ENCODE results near the gene STAG1.
"Not testable (repeated sequence)": the region's sequence is repeated elsewhere in the genome, so short reads cannot be mapped to it uniquely, and the experiment has no call there.

STAG1 gene

DNA sequence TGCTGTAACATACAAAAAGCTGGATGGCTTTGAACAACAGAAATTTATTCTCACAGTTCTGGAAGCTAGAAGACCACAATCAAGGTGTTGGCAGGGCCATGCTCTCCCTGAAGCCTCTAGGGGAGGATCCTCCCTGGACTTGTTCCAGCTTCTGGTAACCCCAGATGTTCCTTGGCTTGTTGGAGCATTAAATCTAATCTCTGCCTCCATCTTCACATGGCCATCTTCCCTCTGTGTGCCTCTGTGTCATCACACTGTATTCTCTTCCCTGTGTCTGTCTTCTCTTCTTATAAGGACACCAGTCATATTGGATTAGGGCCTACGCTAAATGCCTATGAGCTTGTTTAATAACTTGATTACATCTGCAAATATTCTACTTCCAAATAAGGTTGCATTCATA, 109.5 kb downstream of the STAG1 start:
- DNase-seq, result no peak

DNA sequence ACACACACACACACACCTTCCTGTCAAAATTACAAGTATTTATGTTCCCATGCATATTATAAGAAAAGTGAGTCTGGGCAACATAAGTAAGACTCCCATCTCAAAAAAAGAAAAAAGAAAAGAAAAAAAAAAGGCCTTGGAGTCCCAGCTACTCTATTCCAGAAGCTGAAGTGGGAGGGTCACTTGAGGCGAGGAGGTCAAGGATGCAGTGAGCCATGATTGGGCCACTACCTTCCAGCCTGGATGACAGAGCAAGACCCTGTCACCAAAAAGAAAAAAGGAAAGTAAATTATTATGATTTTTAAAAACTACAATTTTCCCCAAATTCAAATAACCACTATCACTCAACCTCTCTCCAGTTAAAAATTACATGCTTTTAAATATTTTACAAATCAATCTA, 113.1 kb downstream of the STAG1 start:
- DNase-seq, result no peak

DNA sequence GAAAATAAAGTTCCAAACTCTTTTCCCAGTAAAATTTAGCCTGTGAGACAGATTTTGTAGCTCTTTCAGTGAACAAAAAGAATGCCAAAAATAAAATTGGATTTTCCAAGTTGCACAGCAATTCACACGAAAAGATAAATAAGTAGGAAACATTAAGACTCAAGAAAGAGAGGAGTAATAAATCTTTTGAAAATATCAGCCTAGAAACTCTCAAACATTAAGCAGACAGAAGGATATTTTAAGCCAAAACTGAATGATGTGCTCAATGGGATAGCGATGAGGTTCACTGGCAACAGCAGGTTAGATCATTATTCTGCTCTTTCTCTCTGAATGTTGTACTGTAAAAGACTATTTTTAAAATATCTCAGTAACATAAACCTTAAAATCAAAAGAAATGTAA, 115.0 kb downstream of the STAG1 start:
- DNase-seq, result no peak

DNA sequence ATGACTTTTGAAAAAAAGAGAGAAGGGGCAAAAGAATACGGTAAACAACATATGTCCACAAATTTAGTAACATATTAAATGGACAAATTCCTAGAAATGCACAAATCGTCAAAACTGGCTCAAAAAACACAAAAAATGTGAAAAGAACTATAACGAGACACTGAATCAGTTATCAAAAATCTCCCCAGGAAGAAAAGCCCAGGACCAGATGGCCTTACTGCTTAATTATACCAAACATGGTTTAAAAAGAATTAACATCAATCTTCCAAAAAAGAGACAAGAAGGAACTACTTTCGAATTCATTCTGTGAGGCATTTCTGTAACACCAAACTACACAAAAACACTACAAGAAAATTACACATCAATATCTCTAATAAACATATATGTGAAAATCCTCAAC, 117.4 kb downstream of the STAG1 start:
- DNase-seq, result no peak

DNA sequence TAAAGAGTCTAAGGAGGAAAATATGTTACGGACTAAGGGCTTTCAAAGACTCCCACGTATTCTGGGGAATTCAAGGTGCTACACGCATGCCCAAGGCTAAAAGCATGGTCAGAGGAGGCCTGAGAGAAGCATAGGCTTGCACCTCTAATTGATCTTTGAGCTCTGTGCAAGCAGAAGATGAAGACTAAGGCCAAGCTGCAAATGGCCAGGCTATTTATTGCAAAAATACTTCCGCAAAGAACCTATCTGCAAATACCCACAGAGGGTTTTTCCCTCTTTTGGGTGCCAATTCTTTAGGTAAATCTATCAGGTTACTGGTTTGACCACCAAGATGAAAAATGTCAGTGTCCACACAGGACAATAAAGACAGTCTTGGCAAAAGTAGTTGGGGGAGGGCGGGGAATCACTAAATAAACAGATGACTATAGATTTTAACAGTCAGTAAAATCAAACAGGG, 119.5 kb downstream of the STAG1 start:
- no peak for DNase-seq

DNA sequence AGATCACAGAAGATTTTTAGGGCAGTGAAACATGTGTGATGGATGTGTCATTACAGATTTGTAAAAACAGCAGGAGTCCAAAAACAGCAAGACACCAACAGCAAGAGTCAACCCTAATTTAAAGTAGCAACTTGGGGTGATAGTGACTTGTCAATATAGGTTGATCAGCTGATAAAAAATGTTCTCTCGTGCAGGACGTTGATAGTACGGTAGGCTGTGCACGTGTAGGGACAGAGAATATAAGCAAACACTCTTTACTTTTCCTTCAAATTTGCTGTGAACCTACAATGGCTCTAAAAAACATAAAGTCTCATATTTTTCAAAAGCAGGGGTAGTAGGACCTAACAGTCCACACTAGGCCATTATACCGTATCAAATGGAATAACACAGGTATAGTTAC, 120.8 kb downstream of the STAG1 start:
- DNase-seq, result no peak

DNA sequence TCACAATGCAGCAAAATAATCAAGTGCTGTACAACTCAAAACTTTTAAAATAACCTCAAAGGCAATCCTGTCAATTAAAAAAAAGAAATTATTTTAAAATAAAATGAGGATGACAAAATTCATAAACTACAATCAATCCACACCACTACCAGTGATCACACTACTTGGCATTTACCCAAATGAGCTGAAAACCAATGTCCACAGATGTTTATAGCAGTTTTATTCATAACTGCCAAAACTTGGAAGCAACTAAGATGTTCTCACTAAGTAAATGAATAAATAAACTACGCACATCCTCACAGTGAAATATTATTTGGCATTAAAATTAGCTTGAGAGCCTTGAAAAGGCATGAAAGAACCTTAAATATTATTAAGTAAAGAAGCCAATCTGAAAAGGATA, 121.3 kb downstream of the STAG1 start:
- DNase-seq, result no peak

DNA sequence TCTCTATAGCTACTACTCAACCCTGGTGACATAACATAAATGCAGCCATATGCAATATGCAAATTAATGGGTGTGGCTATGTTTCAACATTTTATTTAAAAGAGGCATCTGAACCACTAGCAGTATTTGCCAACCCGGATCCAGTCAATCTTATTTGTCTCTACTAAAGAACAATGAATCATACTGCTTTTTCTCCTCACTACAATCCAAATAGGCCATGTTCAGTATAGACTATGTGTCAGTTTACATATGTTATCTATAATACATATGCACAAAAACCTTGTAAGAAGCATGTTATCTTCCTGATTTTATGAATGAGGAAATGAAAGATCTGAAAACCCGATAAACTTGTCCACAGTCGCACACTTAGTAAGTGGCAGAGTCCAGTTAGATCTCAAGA, 125.7 kb downstream of the STAG1 start:
- no peak for DNase-seq

DNA sequence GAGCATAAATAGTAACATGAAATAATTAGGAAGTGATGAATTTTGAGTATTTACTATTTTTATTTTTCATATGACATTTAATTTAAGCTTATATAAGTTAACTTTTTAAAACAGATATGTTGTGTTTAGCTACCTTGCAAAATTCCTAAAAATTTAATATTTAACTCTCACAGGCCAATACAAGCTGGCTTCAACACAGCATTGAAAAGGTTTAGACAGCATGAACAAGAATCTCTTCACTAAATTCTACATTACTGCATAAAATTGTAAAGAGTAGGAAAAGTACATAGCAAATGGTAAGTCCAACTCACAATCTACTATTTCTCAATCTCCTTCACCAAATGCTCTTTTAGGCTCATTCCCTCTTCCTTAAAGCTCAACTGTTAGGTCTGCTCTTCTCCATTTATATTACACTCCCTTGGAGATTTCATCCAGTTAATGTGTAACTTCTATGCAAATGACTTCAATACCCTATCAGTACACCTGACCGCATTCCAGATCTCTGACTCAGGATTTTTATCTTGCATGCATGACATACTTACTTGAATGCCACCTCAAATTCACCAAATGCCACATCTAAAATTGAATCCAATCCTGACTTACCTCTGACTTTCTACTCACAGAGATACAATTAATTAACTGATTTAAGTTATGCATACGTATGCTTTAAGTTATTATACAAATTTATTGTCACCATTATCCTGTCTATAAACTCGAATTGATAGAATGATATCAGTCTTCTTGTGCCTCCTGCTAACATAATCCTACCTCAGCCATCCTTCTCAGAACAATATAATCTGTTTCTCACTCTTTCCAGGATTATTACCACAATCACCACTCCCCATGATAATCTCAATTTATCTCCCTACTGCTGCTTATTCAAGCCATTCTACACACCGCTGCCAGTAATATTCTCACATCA, 127.0 kb downstream of the STAG1 start:
- no peak for DNase-seq

DNA sequence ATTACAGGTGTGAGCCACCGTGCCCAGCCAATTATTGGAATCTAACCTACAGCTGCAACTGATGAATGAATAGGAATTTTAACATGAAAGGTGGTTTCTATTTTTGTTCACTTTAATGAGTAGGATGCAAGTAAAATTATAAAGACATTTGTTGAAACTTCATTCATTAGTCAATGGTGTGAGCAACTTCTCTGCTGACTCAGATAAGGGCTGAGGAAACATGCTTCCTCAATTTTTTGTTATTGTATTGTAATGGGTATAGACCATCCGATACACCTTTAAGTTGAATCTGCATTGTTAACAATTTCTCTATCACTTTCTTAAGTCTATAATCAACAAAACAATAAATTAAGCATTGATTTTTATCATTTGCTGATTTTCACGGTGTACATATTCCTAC, 127.8 kb downstream of the STAG1 start:
- DNase-seq, result no peak

DNA sequence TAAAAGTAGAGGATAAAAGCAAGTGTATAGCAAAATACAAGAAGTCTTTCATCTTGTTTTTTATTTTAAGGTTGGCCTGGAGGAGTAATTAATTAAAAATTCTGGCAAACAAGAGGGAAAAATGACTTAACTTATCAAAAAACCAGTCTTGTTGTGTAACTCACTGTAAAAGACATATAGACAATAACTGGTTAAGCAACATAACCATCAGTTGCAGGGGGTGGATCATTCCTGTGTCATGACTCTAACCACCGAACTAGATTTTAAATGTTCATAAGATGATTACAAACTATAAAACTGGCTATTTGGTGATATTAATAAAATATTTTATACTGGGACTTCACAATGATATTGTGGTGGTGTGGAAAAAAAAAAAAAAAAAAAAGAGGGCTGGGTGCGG, 130.6 kb downstream of the STAG1 start:
- DNase-seq, result no peak

DNA sequence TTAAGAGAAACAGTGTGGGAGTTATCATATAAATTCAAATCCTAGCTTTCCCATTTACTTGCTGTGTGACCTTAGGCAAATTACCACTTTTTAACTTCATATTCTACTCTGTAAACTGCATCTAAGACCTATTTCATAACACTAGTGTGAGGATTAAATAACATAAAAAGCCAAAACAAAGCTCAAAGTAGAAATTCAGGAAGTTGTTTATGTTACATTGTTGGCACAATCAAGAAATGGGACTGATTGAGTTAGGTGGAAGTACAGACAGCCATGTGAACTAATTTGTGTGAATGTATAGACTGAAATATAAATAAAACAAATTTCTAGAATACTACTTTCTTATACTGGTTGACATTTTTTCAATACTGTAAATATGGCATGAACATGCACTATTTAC, 131.7 kb downstream of the STAG1 start:
- DNase-seq, result no peak

DNA sequence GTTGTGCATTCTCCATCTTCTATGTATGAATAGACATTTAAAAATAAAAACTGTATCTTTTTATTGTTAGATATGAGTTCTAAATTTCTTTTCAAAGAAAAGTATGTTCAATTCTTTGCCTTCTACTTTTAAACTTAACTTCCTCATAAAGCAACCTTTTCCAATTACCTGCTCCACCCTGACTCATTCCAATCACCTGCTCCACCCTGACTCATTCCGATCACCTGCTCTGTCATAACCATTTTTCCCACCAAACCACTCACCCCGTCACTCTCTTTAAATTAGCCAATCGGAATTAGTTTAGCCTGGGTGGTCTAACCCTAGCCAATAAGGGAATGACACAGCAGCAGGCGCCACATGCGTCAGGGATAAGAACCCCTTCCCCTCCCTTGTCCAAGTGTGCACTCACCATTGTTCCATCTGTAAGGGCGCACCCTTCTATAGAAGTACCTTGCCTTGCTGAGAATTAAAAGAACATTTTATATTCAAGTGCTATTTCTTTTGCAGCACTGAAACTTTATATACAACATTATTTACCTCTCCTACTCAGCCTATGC, 134.1 kb downstream of the STAG1 start:
- not testable (repeated sequence) for DNase-seq

DNA sequence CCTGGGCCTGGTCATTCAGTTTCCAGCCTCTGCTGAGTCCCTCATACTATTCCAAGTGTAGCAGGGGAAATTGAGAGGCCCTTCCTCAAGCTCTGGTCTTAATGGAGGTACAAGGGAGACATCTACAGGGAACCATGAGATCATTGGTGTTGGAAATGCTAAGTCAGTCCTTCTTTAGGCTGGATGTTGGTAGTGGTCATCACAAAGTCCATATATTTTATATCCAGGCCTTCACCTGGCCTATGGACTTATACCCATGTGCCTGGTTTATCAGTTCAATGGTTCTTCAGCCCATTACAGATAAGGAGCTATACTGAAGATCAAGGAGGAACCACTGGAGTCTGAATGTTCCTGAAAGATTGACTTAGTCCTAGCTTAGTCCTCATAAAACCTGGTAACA, 135.0 kb downstream of the STAG1 start:
- DNase-seq, result no peak

DNA sequence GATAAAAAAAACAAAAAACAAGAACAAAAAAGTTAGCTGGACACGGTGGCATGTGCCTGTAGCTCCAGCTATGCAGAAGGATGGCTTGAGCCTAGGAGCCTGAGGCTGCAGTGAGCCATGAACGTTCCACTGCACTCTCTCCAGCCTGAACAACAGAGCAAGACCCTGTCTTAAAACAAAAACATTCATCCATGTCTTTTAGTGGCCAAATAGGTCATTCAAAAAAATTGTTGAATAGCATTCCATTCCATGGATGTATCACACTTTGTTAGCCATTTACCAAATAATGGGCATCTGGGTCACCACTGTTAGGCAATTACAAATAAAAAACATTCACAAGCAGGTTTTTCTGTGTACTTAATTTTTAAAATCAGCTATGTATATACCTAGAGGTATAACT, 139.7 kb downstream of the STAG1 start:
- DNase-seq, result no peak

DNA sequence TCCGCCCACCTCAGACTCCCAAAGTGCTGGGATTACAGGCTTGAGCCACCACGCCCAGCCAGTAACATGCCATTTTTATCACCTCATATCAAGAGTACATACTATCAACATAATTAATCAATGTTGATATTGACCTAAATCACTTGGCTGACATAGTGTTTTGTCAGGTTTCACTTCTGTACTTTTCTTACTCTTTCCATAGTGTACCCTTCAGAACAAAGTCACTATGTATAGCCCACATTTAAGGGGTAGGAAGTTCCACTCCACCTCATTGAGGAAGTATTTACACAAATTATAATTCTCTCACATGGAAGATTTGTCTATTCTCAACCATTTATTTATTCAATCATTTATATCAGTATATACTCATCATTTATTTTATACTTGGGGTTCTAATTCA, 145.2 kb downstream of the STAG1 start:
- DNase-seq, result no peak

DNA sequence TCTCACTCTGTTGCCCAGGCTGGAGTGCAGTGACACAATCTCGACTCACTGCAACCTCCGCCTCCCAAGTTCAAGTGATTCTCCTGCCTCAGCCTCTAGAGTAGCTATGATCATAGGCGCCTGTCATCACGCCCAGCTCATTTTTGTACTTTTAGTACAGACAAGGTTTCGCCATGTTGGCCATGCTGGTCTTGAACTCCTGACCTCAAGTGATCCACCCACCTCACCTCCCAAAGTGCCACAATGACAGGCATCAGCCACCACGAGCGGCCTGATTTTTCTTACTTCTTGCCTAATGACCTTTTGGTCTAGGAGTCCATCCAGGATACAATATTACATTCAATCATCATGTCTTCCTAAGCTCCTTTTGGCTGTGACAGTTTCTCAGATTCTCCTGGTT, 146.0 kb downstream of the STAG1 start:
- DNase-seq, result not testable (repeated sequence)

DNA sequence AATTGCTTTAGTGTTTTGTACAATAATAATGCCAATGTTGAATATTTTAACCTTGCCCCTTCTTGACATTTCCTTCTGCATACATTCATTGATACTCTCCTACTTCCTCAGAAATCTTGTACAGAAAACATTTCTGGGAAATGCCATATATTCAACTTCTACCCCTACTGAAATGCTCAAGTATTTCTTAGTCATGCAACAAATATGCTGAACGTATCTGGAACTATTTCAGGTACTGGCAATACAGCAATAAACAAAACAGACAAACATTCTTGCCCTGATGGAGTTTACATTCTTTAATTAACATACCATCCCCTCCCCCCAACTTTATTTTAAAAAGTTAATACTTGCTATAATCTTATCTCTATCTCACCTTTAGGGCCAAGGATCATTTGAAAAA, 147.2 kb downstream of the STAG1 start:
- DNase-seq, result no peak

DNA sequence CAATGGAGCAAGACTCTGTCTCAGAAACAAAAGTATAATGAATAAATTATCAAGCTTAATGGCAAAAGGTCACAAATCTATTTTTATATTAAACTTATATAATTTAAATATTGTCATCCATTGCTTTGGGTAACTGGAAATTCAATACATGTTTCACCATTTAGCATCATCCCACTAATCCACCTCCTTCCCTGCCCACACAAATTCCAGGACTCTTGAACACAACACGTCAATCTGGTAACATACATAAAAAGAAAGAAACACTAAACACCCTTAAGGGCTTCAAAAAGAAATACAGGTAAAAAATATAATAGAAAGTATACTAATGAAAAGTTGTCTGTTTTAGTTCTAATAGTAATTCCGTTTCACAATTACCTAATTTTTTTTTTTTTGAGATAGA, 149.4 kb downstream of the STAG1 start:
- no peak for DNase-seq

DNA sequence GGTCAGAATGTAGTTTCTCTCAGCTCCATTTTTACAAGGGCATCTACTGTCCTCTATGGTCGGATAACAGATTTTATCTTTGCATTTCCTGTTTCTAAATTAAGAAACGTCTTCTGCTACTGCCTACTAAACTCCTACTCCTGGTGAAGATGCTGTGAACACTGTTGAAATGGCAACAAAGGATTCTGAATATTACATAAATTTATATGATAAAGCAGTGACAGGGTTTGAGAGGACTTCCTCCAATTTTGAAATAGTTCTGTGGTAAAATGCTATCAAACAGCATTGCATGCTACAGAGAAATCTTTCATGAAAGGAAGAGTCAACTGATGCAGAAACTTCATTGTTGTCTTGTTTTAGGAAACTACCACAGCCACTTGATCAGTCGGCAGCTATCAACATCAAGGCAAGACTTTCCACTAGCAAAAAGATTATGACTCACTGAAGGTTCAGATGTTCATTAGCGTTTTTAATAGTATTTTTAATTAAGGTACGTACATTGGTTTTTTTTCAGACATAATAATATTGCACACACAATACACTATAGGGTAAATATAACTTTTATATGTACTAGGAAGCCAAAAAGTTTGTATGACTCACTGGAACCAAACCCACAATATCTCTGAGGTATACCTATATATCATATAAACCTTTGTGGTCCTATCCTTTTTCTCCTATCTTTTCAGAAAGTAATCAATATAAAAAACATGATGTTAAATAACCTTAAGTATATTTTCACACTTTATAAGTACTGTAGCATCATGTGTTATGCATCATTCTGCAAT, 156.1 kb downstream of the STAG1 start:
- no peak for DNase-seq

DNA sequence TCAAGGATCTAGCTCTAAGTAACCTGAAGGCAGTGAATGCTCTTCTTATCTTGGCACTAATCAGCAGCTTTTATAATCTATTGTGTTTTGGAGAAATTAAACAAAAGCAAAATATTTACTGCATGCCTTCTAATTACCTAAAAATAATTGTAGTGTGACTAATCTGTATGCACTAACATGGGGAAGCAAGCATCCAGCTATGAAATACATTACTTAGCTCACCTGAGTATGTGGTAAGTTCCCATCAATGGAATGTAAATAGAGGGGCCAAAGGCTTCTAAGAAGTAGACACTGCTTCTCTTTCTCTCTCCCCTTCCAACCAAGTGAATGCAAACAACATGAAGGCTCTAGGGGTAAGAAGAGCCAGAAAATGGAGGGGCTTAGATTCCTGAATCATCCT, 165.6 kb downstream of the STAG1 start:
- no peak for DNase-seq

DNA sequence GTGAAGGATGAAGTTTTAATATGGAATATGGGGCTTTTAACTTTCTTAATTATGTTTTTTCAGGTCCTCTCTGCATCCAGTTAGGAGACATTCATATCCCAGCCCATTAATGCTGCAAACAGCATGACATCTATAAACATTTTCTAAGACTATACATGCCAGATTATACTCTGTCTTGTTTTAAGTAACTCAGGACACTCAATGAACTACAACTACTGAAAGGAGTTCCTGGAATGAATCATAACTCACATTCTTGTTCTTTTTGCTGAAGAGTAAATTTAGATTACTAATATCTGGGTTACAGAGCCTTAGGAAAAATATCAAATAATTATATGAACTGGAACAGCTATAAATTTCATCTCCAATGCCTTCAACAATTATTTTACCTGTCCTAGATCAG, 167.4 kb downstream of the STAG1 start:
- DNase-seq, result no peak

DNA sequence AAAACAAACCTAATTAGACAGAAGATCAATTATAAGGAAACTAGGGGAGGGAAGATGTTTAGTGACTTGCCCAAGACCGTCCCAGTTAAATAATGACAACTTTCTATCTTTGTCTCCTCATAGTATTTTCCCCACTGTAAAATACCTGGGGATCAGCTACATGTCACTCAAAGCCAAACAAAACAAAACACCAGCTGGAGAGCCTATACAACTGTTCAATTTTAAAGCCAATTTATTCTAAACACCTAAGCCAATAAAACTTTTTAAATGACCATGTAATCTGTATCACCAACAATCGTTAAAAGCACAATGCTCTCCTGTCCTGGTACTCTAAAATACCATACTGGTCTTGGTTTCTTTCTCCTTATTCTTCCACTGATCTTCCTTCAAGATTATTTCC, 168.4 kb downstream of the STAG1 start:
- no peak for DNase-seq

DNA sequence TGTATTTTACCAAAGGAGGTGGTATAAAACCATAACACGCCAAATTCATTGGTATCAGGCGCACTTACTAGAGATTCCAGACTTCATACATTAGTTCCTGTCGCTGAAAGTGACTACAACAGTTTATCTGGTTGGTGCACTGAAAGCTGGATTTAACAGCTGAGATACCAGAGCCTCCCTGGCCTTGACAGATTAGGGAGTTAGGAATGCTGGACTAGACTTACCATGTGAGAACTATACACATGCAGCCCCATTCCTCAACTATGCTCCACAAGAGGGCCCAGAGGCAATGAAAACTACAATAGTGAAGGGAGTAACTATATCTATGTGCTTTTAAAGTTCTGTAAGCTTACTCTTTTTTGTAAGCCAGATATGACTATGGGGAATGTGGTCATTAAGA, 174.4 kb downstream of the STAG1 start:
- DNase-seq, result no peak

Data from NCI-H510A (cell line).